ENCODE results near the gene OLFML2B.

DNA sequence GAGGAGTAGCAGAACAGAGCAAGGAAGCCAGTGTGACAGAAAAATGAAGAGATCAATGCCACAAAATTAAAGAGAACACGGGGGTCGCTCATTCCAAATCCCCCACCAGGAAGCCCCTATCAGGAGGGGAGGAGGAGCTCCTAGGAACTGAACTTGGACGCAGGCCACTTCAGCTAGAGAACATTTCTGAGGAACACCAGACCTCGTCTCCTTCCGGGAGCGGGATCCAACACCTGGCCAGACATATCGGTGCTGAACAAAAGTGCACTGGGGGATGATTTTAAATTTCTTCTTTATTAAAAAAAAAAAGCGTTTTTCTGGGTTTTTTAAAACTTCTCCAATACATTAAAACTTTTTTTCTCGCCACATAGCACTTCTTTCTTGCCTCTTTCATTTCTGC, 40.8 kb downstream of the OLFML2B start:
- TF ChIP-seq SP1 (IDR thresholded peaks at IDR 0.05) (no peak), SP1 (CRISPR knock-in tag; IDR thresholded peaks at IDR 0.05) (no peak), BRCA1 (CRISPR knock-in tag; IDR thresholded peaks at IDR 0.05) (no peak), POLR2AphosphoS5 (IDR thresholded peaks at IDR 0.05; ENCODE audit: low read depth, low read length) (no peak), ZFX (CRISPR knock-in tag; IDR thresholded peaks at IDR 0.05; ENCODE audit: low read depth) (no peak), RAD21 (CRISPR knock-in tag; IDR thresholded peaks at IDR 0.05) (no peak), POLR2A (IDR thresholded peaks at IDR 0.05; ENCODE audit: insufficient read depth in 1 of 2, low read depth in 2 of 2, low read length in 2 of 2) (no peak)
- TF ChIP-seq, protein P1, sequence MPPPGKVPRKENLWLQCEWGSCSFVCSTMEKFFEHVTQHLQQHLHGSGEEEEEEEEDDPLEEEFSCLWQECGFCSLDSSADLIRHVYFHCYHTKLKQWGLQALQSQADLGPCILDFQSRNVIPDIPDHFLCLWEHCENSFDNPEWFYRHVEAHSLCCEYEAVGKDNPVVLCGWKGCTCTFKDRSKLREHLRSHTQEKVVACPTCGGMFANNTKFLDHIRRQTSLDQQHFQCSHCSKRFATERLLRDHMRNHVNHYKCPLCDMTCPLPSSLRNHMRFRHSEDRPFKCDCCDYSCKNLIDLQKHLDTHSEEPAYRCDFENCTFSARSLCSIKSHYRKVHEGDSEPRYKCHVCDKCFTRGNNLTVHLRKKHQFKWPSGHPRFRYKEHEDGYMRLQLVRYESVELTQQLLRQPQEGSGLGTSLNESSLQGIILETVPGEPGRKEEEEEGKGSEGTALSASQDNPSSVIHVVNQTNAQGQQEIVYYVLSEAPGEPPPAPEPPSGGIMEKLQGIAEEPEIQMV (CRISPR knock-in tag; IDR thresholded peaks at IDR 0.05; ENCODE audit: low read depth), result no peak
- TF ChIP-seq, protein P2, sequence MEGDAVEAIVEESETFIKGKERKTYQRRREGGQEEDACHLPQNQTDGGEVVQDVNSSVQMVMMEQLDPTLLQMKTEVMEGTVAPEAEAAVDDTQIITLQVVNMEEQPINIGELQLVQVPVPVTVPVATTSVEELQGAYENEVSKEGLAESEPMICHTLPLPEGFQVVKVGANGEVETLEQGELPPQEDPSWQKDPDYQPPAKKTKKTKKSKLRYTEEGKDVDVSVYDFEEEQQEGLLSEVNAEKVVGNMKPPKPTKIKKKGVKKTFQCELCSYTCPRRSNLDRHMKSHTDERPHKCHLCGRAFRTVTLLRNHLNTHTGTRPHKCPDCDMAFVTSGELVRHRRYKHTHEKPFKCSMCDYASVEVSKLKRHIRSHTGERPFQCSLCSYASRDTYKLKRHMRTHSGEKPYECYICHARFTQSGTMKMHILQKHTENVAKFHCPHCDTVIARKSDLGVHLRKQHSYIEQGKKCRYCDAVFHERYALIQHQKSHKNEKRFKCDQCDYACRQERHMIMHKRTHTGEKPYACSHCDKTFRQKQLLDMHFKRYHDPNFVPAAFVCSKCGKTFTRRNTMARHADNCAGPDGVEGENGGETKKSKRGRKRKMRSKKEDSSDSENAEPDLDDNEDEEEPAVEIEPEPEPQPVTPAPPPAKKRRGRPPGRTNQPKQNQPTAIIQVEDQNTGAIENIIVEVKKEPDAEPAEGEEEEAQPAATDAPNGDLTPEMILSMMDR (CRISPR knock-in tag; IDR thresholded peaks at IDR 0.05), result no peak
- TF ChIP-seq, protein P3, sequence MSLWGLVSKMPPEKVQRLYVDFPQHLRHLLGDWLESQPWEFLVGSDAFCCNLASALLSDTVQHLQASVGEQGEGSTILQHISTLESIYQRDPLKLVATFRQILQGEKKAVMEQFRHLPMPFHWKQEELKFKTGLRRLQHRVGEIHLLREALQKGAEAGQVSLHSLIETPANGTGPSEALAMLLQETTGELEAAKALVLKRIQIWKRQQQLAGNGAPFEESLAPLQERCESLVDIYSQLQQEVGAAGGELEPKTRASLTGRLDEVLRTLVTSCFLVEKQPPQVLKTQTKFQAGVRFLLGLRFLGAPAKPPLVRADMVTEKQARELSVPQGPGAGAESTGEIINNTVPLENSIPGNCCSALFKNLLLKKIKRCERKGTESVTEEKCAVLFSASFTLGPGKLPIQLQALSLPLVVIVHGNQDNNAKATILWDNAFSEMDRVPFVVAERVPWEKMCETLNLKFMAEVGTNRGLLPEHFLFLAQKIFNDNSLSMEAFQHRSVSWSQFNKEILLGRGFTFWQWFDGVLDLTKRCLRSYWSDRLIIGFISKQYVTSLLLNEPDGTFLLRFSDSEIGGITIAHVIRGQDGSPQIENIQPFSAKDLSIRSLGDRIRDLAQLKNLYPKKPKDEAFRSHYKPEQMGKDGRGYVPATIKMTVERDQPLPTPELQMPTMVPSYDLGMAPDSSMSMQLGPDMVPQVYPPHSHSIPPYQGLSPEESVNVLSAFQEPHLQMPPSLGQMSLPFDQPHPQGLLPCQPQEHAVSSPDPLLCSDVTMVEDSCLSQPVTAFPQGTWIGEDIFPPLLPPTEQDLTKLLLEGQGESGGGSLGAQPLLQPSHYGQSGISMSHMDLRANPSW (CRISPR knock-in tag; IDR thresholded peaks at IDR 0.05; ENCODE audit: borderline replicate concordance), result no peak
